Spleen (tissue), 7 donors: ENCODE measurements around the gene SUSD2.

Experiments
- POLR2A ChIP-seq, 3 donors: fragments of 450-650 bp; IDR thresholded peaks; one replicate each; pipeline ENCODE4 v1.5.1; 2017; ENCODE audit warnings: antibody characterized with exemption in 3 of 3, mild to moderate bottlenecking in 1 of 3
- TF ChIP-seq, protein P1 (sequence below), 11 experiments: fragments of 200-600 bp in 7 of 11; fragments of 450-650 bp in 4 of 11; sonication (generic) in 4 of 11; IDR thresholded peaks in 8 of 11; conservative IDR thresholded peaks in 3 of 11; 1 replicate in 7 of 11; 2 replicates in 4 of 11; pipeline versions ENCODE4 v1.4.0 to v1.8.0; 2016 to 2021; ENCODE audit warnings: antibody characterized with exemption in 11 of 11, inconsistent platforms in 4 of 11, mild to moderate bottlenecking in 1 of 11
- donor health status: DM: no; HTN: no; CAD: no; lungs with moderate emphysema.
- donor health status: DM: no; HTN: no; CAD: no.
- donor health status: DM: no; HTN: no; CAD: no.

DNA sequence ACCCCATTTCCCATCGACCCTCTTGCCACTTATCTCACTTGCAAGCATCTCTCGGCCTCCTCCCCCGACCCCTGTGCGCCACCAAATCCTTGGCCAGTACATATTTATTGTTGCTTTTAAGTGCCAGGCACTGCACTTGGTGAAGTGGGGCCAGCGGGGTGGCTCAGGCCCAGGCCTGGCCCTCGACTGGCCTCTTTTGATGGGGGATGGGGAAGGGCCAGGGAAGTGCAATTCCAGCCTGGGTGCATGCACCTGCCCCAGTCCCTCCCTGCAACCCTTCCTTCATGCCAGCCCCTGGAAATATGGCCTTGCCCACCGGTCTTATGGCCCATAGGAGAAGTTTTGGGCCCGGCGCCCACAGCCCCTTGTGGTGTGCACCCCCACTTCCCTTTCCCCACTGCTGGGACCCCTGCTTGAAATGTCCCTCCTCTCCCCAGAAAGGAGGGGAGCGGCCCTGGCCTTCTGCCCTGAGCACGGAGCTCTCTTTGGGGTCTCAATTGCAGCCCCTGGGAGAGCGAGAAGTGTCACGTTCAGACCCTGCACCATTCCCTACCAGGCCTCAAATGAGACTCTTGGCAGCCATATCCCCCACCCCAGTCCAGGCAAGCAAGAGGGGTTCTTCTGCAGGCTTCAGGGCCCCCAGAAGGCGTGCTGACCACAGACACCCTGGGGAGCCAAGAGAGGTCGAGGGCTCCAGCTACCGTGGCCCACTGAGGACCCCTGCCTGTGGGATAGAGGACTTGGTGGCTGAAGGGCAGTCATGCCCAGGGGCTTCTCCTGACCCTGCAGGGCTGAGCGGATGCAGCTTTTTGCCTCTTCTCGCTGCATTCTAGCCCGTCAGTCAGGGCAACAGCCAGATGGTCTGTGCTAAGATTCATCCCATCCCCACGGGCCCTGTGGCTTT is 961 bp downstream of the SUSD2 start:
- TF ChIP-seq POLR2A (IDR thresholded peaks at IDR 0.05) = no peak
- TF ChIP-seq, protein P1, sequence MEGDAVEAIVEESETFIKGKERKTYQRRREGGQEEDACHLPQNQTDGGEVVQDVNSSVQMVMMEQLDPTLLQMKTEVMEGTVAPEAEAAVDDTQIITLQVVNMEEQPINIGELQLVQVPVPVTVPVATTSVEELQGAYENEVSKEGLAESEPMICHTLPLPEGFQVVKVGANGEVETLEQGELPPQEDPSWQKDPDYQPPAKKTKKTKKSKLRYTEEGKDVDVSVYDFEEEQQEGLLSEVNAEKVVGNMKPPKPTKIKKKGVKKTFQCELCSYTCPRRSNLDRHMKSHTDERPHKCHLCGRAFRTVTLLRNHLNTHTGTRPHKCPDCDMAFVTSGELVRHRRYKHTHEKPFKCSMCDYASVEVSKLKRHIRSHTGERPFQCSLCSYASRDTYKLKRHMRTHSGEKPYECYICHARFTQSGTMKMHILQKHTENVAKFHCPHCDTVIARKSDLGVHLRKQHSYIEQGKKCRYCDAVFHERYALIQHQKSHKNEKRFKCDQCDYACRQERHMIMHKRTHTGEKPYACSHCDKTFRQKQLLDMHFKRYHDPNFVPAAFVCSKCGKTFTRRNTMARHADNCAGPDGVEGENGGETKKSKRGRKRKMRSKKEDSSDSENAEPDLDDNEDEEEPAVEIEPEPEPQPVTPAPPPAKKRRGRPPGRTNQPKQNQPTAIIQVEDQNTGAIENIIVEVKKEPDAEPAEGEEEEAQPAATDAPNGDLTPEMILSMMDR (IDR thresholded peaks at IDR 0.05 in 8 of 11, conservative IDR thresholded peaks at IDR 0.05 in 3 of 11) = peak in 1 of 11 experiments; percentile 40
